ENCODE data around the gene GPHN. TPM values are rescaled to one million over a fixed set of nuclear protein-coding genes. Genes with fewer than 3 reads are reported as not detected.

Gene GPHN
- total RNA-seq, 1 donor from 2014 or later = 24.9 TPM

DNA sequence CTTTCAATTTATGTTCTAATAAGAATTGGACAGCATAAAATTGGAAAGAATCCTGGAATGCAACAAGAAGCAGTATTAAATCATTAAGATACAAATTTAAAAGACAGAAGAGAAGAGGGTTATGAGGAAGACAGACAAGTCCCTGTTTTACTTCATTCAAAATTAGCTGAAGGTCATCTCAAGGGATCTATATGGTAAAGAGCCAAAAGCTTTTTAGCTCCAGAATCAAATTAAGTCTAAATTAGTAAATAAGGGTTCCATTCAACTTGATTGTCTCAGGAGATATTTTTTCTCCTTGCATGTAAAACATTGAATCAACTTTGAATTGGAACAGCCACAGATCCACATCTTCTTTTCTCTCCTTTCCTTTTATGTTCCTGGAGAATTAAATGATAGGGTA is 14.2 kb upstream of the GPHN start:
- H3K9me3 Mint-ChIP-seq (ENCODE audit: low read depth) = no peaks in the 10 kb centered on the region
- H3K4me1 Mint-ChIP-seq (ENCODE audit: low read depth) = no peaks in the 10 kb centered on the region
- TF ChIP-seq, protein P1, sequence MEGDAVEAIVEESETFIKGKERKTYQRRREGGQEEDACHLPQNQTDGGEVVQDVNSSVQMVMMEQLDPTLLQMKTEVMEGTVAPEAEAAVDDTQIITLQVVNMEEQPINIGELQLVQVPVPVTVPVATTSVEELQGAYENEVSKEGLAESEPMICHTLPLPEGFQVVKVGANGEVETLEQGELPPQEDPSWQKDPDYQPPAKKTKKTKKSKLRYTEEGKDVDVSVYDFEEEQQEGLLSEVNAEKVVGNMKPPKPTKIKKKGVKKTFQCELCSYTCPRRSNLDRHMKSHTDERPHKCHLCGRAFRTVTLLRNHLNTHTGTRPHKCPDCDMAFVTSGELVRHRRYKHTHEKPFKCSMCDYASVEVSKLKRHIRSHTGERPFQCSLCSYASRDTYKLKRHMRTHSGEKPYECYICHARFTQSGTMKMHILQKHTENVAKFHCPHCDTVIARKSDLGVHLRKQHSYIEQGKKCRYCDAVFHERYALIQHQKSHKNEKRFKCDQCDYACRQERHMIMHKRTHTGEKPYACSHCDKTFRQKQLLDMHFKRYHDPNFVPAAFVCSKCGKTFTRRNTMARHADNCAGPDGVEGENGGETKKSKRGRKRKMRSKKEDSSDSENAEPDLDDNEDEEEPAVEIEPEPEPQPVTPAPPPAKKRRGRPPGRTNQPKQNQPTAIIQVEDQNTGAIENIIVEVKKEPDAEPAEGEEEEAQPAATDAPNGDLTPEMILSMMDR (IDR thresholded peaks at IDR 0.05; ENCODE audit: unreplicated experiment) = no peak
- H3K27me3 Mint-ChIP-seq = peaks cover 8% of the 10 kb centered on the region
- no peak overlapping the region for H3K4me3 Mint-ChIP-seq (ENCODE audit: low read depth)
- DNase-seq (ENCODE audit: low spot score, unreplicated experiment) = no peak
- no peak overlapping the region for H3K27ac Mint-ChIP-seq
- no peaks in the 10 kb centered on the region for H3K36me3 Mint-ChIP-seq (ENCODE audit: insufficient read depth)

DNA sequence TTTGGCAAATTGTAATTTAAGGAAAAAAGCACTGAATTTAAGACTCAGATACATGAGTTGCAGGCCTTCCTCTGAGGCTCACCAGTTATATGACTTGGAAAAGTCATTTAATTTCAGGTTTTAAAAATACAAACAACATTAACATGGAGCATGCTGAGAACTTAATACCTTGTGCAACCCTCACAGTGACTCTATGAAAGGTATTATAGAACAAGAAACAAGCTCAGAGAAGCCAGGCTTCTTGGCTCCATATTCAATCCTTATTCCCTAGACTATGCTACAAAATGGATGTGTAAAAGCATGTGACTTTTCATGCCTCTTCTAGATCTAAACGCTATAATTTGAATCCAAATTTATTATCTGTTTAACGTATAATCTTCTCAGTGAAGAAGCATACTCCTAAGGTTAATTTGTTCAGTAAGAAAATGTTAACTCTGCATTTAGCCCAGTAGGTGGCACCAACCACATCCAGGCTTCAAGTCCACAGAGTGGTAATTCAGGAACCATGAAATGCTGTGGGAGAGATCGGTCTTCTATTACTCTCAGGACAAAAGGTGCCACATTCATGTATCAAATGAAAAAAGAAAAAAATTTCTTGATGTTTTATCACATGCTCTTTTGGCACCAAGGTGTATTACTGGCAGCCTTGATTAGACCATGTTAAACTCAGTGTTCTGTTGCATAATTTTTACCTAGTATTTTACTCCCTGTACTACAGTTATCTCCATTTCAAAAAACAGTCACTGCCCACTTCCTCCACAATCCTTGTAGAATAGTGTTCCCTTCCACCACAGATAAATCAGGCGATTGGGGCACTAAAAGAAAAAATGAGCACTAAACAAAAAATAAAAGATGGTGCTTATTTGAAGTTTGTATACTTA is 12.5 kb upstream of the GPHN start:
- no peak for DNase-seq (ENCODE audit: low spot score, unreplicated experiment)
- H3K4me3 Mint-ChIP-seq (ENCODE audit: low read depth) = no peak overlapping the region
- H3K9me3 Mint-ChIP-seq (ENCODE audit: low read depth) = no peaks in the 10 kb centered on the region
- H3K4me1 Mint-ChIP-seq (ENCODE audit: low read depth) = no peaks in the 10 kb centered on the region
- TF ChIP-seq, protein P1 (IDR thresholded peaks at IDR 0.05; ENCODE audit: unreplicated experiment) = peak; percentile 82
- H3K27me3 Mint-ChIP-seq = peaks cover 8% of the 10 kb centered on the region
- no peaks in the 10 kb centered on the region for H3K36me3 Mint-ChIP-seq (ENCODE audit: insufficient read depth)
- H3K27ac Mint-ChIP-seq = no peak overlapping the region

DNA sequence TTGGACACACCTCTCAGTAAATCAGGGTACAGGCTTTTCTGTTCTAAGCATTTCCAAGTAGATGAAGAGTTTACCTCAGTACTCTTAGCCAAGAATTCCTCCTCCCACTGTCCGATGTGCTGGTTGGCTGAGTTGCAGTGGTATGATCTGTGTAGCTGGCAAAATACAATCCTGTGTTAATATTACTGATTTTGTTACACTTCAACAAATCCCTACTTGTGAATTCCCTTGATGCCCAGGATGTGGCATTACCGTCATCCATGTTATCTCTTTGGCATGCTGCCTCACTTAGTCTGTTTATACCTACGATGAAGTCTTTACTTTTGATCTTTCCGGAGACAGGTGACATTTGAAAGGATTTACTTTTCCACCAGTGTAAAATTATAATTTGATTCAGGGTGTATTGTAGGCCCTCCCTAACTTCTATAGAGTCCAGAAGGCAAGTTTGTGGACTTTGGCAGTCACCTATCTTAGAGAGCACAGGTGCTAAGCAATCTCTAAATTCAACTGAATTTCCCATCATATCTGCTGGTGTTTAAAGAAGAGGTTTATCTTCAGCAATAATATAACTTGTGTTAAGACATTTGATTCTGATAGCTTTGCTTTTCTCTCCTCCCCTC is 11.6 kb upstream of the GPHN start:
- no peak for DNase-seq (ENCODE audit: low spot score, unreplicated experiment)
- H3K4me3 Mint-ChIP-seq (ENCODE audit: low read depth) = no peak overlapping the region
- peaks cover 8% of the 10 kb centered on the region for H3K27me3 Mint-ChIP-seq
- TF ChIP-seq, protein P1 (IDR thresholded peaks at IDR 0.05; ENCODE audit: unreplicated experiment) = no peak
- no peaks in the 10 kb centered on the region for H3K9me3 Mint-ChIP-seq (ENCODE audit: low read depth)
- no peaks in the 10 kb centered on the region for H3K4me1 Mint-ChIP-seq (ENCODE audit: low read depth)
- H3K36me3 Mint-ChIP-seq (ENCODE audit: insufficient read depth) = no peaks in the 10 kb centered on the region
- H3K27ac Mint-ChIP-seq = no peak overlapping the region

DNA sequence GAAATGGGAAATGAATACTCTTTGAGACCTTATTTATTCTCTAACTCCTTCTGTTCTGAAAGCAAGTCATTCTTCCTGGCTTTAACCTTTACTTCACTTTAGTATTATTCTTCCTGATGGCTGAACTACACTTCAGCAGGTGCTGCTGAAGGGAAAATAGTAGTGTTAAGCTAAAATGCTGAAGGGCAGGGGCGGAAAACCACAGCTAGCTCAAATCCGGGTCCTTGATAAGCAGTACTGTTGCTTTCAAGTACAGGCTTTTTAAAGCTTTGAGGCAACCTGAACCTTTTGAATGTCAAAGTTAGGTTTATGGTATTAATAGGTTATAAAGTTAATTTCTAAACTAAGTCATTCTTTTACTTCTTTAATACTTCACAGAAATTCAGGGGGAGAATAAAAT is 11.0 kb upstream of the GPHN start:
- TF ChIP-seq, protein P1 (IDR thresholded peaks at IDR 0.05; ENCODE audit: unreplicated experiment) = no peak
- Mint-ChIP-seq H3K4me1 (ENCODE audit: low read depth) (no peaks in the 10 kb centered on the region), H3K9me3 (ENCODE audit: low read depth) (no peaks in the 10 kb centered on the region), H3K36me3 (ENCODE audit: insufficient read depth) (no peaks in the 10 kb centered on the region), H3K27me3 (peaks cover 10% of the 10 kb centered on the region), H3K27ac (no peak overlapping the region), H3K4me3 (ENCODE audit: low read depth) (no peak overlapping the region)
- no peak for DNase-seq (ENCODE audit: low spot score, unreplicated experiment)

DNA sequence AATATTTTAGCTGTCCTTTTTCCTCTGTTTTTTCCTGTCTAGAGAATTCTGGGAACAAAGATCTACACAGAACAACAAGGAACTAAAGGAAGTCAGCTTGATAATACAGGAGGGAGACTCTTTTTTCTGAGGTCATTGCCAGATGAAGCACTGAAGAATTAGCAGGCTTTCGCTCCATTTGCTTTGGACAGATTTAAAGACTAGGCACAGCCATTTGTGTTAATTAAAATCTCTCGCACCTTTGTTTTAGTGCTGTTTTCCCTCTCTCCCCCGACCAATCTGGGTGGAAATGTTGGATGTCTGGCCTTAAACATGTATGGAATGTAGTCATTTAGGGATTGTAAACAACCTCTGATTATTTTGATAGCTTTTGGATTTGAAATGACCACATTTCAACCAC is 9.6 kb upstream of the GPHN start:
- DNase-seq (ENCODE audit: low spot score, unreplicated experiment) = no peak
- no peak overlapping the region for H3K27ac Mint-ChIP-seq
- peaks cover 13% of the 10 kb centered on the region for H3K27me3 Mint-ChIP-seq
- TF ChIP-seq, protein P1 (IDR thresholded peaks at IDR 0.05; ENCODE audit: unreplicated experiment) = no peak
- H3K36me3 Mint-ChIP-seq (ENCODE audit: insufficient read depth) = no peaks in the 10 kb centered on the region
- no peaks in the 10 kb centered on the region for H3K4me1 Mint-ChIP-seq (ENCODE audit: low read depth)
- H3K4me3 Mint-ChIP-seq (ENCODE audit: low read depth) = no peak overlapping the region
- no peaks in the 10 kb centered on the region for H3K9me3 Mint-ChIP-seq (ENCODE audit: low read depth)

All from progenitor cell of endocrine pancreas (in vitro differentiated cells).